ENCODE results near the gene SV2C. TPM values are rescaled to one million over a fixed set of nuclear protein-coding genes. Genes with fewer than 3 reads are reported as not detected.
"Not testable (repeated sequence)": the region's sequence is repeated elsewhere in the genome, so short reads cannot be mapped to it uniquely, and the experiment has no call there.

The SV2C gene
- total RNA-seq, 1 donor from 2014 or later: 0.60 TPM

- no peak for DNase-seq (ENCODE audit: low spot score)
Measured at GRCh38 chr5:76298852-76299251, 215.7 kb downstream of the SV2C start.

GRCh38 chr5:76299592-76299991, 216.4 kb downstream of the SV2C start:
- no peak for DNase-seq (ENCODE audit: low spot score)

GRCh38 chr5:76301932-76302331, 218.7 kb downstream of the SV2C start:
- not testable (repeated sequence) for DNase-seq (ENCODE audit: low spot score)

GRCh38 chr5:76302661-76303060, 219.5 kb downstream of the SV2C start:
- not testable (repeated sequence) for DNase-seq (ENCODE audit: low spot score)

GRCh38 chr5:76303921-76304320, 220.7 kb downstream of the SV2C start:
- DNase-seq (ENCODE audit: low spot score): no peak

GRCh38 chr5:76305269-76305668, 222.1 kb downstream of the SV2C start:
- no peak for DNase-seq (ENCODE audit: low spot score)

- DNase-seq (ENCODE audit: low spot score): no peak
Measured at GRCh38 chr5:76305775-76306174, 222.6 kb downstream of the SV2C start.

GRCh38 chr5:76310208-76310607, 227.0 kb downstream of the SV2C start:
- no peak for DNase-seq (ENCODE audit: low spot score)

GRCh38 chr5:76312783-76313182, 229.6 kb downstream of the SV2C start:
- no peak for DNase-seq (ENCODE audit: low spot score)

- DNase-seq (ENCODE audit: low spot score): no peak
Measured at GRCh38 chr5:76314643-76315042, 231.5 kb downstream of the SV2C start.

- no peak for DNase-seq (ENCODE audit: low spot score)
Measured at GRCh38 chr5:76319673-76320072, 236.5 kb downstream of the SV2C start.

- DNase-seq (ENCODE audit: low spot score): not testable (repeated sequence)
Measured at GRCh38 chr5:76323494-76323893, 240.3 kb downstream of the SV2C start.

- DNase-seq (ENCODE audit: low spot score): no peak
Measured at GRCh38 chr5:76325326-76325725, 242.1 kb downstream of the SV2C start.

GRCh38 chr5:76325876-76326491, 242.8 kb downstream of the SV2C start:
- DNase-seq (ENCODE audit: low spot score): no peak

GRCh38 chr5:76326577-76327302, 243.6 kb downstream of the SV2C start:
- DNase-seq (ENCODE audit: low spot score): no peak

GRCh38 chr5:76329346-76329745, 246.2 kb downstream of the SV2C start:
- DNase-seq (ENCODE audit: low spot score): no peak

- DNase-seq (ENCODE audit: low spot score): no peak
Measured at GRCh38 chr5:76331126-76331525, 247.9 kb downstream of the SV2C start.

GRCh38 chr5:76332102-76332501, 248.9 kb downstream of the SV2C start:
- no peak for DNase-seq (ENCODE audit: low spot score)

GRCh38 chr5:76332611-76333205, 249.5 kb downstream of the SV2C start:
- no peak for DNase-seq (ENCODE audit: low spot score)

- DNase-seq (ENCODE audit: low spot score): no peak
Measured at GRCh38 chr5:76333571-76333970, 250.4 kb downstream of the SV2C start.

- DNase-seq (ENCODE audit: low spot score): no peak
Measured at GRCh38 chr5:76334574-76334973, 251.4 kb downstream of the SV2C start.

- not testable (repeated sequence) for DNase-seq (ENCODE audit: low spot score)
Measured at GRCh38 chr5:76335451-76335850, 252.3 kb downstream of the SV2C start.

- not testable (repeated sequence) for DNase-seq (ENCODE audit: low spot score)
Measured at GRCh38 chr5:76336253-76336809, 253.1 kb downstream of the SV2C start.
